ENCODE measurements around the gene CCDC57.

Gene CCDC57

DNA sequence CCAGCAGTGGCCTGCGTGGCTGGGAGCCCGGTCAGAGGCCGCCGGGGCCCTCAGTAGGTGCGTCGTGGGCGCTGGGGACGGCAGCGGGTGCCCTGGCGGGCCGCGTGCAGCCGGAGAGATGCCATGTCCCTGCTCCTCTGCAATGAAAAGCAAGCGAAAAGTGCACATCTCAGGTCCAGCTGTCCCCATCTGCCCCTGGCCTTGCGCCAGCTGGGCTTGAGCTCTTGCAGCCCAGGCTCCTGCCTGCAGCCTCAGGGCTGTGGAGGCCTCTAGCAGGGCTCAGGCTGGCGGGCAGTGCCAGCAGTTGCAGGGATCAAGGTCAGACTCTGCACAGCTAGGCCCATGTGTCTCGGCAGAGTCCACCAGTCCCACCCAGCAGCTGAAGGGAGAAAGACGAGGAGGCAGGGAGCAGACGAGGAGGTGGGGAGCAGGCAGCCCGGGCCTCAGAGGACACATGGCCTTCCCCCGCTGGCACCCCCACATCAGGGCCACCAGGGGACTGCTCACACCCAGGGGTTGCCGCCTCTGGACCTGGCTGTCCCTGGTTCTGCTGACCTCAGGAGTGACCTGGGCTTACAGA lies 27.4 kb upstream of the CCDC57 start:
- H3K27me3 ChIP-seq (ENCODE audit: control insufficient read depth in 1 of 2, insufficient read depth in 2 of 2, low read length in 2 of 2) = no peaks in the 10 kb centered on the region
- H3K36me3 ChIP-seq (ENCODE audit: control insufficient read depth in 2 of 2, insufficient read depth in 2 of 2, low read length in 2 of 2) = peaks cover 22% of the 10 kb centered on the region in 2 donors
- peak overlapping the region in 1 of 2 donors; percentile 8 for H3K4me3 ChIP-seq (ENCODE audit: low read length in 2 of 2)
- peaks cover 88% of the 10 kb centered on the region for H3K4me1 ChIP-seq (ENCODE audit: control insufficient read depth, insufficient read depth, low read length)
- H3K27ac ChIP-seq (ENCODE audit: low read length) = peak overlapping the region; percentile 88
- H3K9ac ChIP-seq (ENCODE audit: low read length in 2 of 2) = peak overlapping the region in 1 of 2 donors; percentile 3
- no peaks in the 10 kb centered on the region for H3K9me3 ChIP-seq (ENCODE audit: control insufficient read depth in 2 of 2, low read length in 2 of 2)

- H3K9me3 ChIP-seq (ENCODE audit: control insufficient read depth in 2 of 2, low read length in 2 of 2) = no peaks in the 10 kb centered on the region
- H3K4me3 ChIP-seq (ENCODE audit: low read length in 2 of 2) = no peak overlapping the region
- peaks cover 17% of the 10 kb centered on the region in 2 donors for H3K36me3 ChIP-seq (ENCODE audit: control insufficient read depth in 2 of 2, insufficient read depth in 2 of 2, low read length in 2 of 2)
- H3K4me1 ChIP-seq (ENCODE audit: control insufficient read depth, insufficient read depth, low read length) = peaks cover 92% of the 10 kb centered on the region
- H3K27ac ChIP-seq (ENCODE audit: low read length) = peak overlapping the region; percentile 88
- H3K27me3 ChIP-seq (ENCODE audit: control insufficient read depth in 1 of 2, insufficient read depth in 2 of 2, low read length in 2 of 2) = no peaks in the 10 kb centered on the region
- H3K9ac ChIP-seq (ENCODE audit: low read length in 2 of 2) = no peak overlapping the region
These were observed 26.8 kb upstream of the CCDC57 start for GRCh38 chr17:82239401-82239925.

GRCh38 chr17:82238472-82239201 lies 26.0 kb upstream of the CCDC57 start:
- H3K36me3 ChIP-seq (ENCODE audit: control insufficient read depth in 2 of 2, insufficient read depth in 2 of 2, low read length in 2 of 2) = peaks cover 9% of the 10 kb centered on the region in 2 donors
- H3K9me3 ChIP-seq (ENCODE audit: control insufficient read depth in 2 of 2, low read length in 2 of 2) = no peaks in the 10 kb centered on the region
- H3K4me1 ChIP-seq (ENCODE audit: control insufficient read depth, insufficient read depth, low read length) = peaks cover 90% of the 10 kb centered on the region
- H3K4me3 ChIP-seq (ENCODE audit: low read length in 2 of 2) = peak overlapping the region in 1 of 2 donors; percentile 59
- peak overlapping the region in 1 of 2 donors; percentile 36 for H3K9ac ChIP-seq (ENCODE audit: low read length in 2 of 2)
- no peaks in the 10 kb centered on the region for H3K27me3 ChIP-seq (ENCODE audit: control insufficient read depth in 1 of 2, insufficient read depth in 2 of 2, low read length in 2 of 2)
- H3K27ac ChIP-seq (ENCODE audit: low read length) = peak overlapping the region; percentile 67

DNA sequence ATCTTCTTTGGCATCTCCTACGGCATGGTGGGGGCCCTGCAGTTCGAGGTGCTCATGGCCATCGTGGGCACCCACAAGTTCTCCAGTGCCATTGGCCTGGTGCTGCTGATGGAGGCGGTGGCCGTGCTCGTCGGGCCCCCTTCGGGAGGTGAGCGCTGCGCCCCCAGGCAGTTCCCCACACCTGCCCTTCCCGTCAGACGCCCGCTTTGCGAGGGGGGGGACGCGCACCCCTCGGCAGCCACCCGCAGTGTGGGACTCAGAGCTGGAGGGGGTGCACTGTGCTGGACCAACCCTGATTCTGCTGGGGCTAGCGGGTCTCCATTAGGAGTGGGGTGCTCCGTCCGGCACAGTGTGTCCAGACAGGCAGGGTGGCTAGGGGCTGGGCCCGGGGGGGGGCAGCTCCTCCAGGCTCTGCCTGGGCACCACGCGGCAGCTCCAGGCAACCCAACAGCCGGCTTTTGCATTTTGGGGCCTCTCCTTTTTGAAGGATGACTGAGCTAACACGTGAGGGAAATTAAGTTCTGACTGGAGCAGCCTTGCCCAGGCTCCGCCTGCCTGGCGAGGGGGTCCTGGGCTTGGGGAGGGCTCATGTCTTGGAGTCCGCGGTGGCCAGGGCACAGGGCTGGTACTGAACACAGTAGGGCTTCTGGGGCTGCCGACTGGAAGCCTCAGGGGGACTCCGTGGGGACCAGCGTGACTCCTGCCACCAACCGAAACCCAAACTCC lies 25.3 kb upstream of the CCDC57 start:
- Histone ChIP-seq H3K4me1 (ENCODE audit: control insufficient read depth, insufficient read depth, low read length) (peaks cover 83% of the 10 kb centered on the region), H3K9me3 (ENCODE audit: control insufficient read depth in 2 of 2, low read length in 2 of 2) (no peaks in the 10 kb centered on the region), H3K9ac (ENCODE audit: low read length in 2 of 2) (peak overlapping the region in 1 of 2 donors; percentile 36), H3K27me3 (ENCODE audit: control insufficient read depth in 1 of 2, insufficient read depth in 2 of 2, low read length in 2 of 2) (no peaks in the 10 kb centered on the region), H3K27ac (ENCODE audit: low read length) (peak overlapping the region; percentile 67), H3K36me3 (ENCODE audit: control insufficient read depth in 2 of 2, insufficient read depth in 2 of 2, low read length in 2 of 2) (peaks cover 2 to 4% of the 10 kb centered on the region in 2 donors), H3K4me3 (ENCODE audit: low read length in 2 of 2) (peak overlapping the region in 1 of 2 donors; percentile 59)

GRCh38 chr17:82237083-82237745 lies 24.6 kb upstream of the CCDC57 start:
- Histone ChIP-seq H3K4me3 (ENCODE audit: low read length in 2 of 2) (no peak overlapping the region), H3K27me3 (ENCODE audit: control insufficient read depth in 1 of 2, insufficient read depth in 2 of 2, low read length in 2 of 2) (no peaks in the 10 kb centered on the region), H3K9ac (ENCODE audit: low read length in 2 of 2) (no peak overlapping the region), H3K36me3 (ENCODE audit: control insufficient read depth in 2 of 2, insufficient read depth in 2 of 2, low read length in 2 of 2) (peaks cover 2 to 4% of the 10 kb centered on the region in 2 donors), H3K9me3 (ENCODE audit: control insufficient read depth in 2 of 2, low read length in 2 of 2) (no peaks in the 10 kb centered on the region), H3K4me1 (ENCODE audit: control insufficient read depth, insufficient read depth, low read length) (peaks cover 78% of the 10 kb centered on the region), H3K27ac (ENCODE audit: low read length) (peak overlapping the region; percentile 67)

GRCh38 chr17:82236142-82236971 lies 23.7 kb upstream of the CCDC57 start:
- peak overlapping the region in 1 of 2 donors; percentile 8 for H3K4me3 ChIP-seq (ENCODE audit: low read length in 2 of 2)
- peak overlapping the region; percentile 66 for H3K27ac ChIP-seq (ENCODE audit: low read length)
- H3K9me3 ChIP-seq (ENCODE audit: control insufficient read depth in 2 of 2, low read length in 2 of 2) = no peaks in the 10 kb centered on the region
- peaks cover 78% of the 10 kb centered on the region for H3K4me1 ChIP-seq (ENCODE audit: control insufficient read depth, insufficient read depth, low read length)
- H3K36me3 ChIP-seq (ENCODE audit: control insufficient read depth in 2 of 2, insufficient read depth in 2 of 2, low read length in 2 of 2) = peaks cover 2 to 4% of the 10 kb centered on the region in 2 donors
- no peaks in the 10 kb centered on the region for H3K27me3 ChIP-seq (ENCODE audit: control insufficient read depth in 1 of 2, insufficient read depth in 2 of 2, low read length in 2 of 2)
- peak overlapping the region; percentile 55 to 62 for H3K9ac ChIP-seq (ENCODE audit: low read length in 2 of 2)

DNA sequence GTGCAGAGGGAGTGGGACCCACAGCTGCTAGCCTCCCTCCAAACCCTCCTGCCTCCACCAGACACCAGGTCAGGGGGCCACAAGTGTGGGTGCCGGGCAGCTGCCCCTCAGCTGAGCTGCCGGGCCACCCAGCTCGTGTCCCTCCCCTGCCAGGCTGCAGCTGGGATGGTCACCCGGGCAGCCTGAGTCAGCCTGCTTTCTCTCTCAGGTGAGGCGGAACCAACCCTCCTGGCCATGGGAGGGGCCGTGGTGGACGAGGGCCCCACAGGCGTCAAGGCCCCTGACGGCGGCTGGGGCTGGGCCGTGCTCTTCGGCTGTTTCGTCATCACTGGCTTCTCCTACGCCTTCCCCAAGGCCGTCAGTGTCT lies 23.1 kb upstream of the CCDC57 start:
- H3K36me3 ChIP-seq (ENCODE audit: control insufficient read depth in 2 of 2, insufficient read depth in 2 of 2, low read length in 2 of 2) = peaks cover 2 to 4% of the 10 kb centered on the region in 2 donors

GRCh38 chr17:82235056-82235774 lies 22.6 kb upstream of the CCDC57 start:
- Histone ChIP-seq H3K27ac (ENCODE audit: low read length) (peak overlapping the region; percentile 66), H3K4me3 (ENCODE audit: low read length in 2 of 2) (no peak overlapping the region), H3K36me3 (ENCODE audit: control insufficient read depth in 2 of 2, insufficient read depth in 2 of 2, low read length in 2 of 2) (peaks cover 2 to 4% of the 10 kb centered on the region in 2 donors), H3K4me1 (ENCODE audit: control insufficient read depth, insufficient read depth, low read length) (peaks cover 74% of the 10 kb centered on the region), H3K27me3 (ENCODE audit: control insufficient read depth in 1 of 2, insufficient read depth in 2 of 2, low read length in 2 of 2) (no peaks in the 10 kb centered on the region), H3K9me3 (ENCODE audit: control insufficient read depth in 2 of 2, low read length in 2 of 2) (no peaks in the 10 kb centered on the region), H3K9ac (ENCODE audit: low read length in 2 of 2) (no peak overlapping the region)

More for the DNA sequence above, 23.1 kb upstream of the CCDC57 start:
- H3K27ac ChIP-seq (ENCODE audit: low read length) = peak overlapping the region; percentile 66
- H3K9ac ChIP-seq (ENCODE audit: low read length in 2 of 2) = peak overlapping the region; percentile 55 to 62
- H3K4me1 ChIP-seq (ENCODE audit: control insufficient read depth, insufficient read depth, low read length) = peaks cover 74% of the 10 kb centered on the region
- no peak overlapping the region for H3K4me3 ChIP-seq (ENCODE audit: low read length in 2 of 2)
- H3K27me3 ChIP-seq (ENCODE audit: control insufficient read depth in 1 of 2, insufficient read depth in 2 of 2, low read length in 2 of 2) = no peaks in the 10 kb centered on the region
- no peaks in the 10 kb centered on the region for H3K9me3 ChIP-seq (ENCODE audit: control insufficient read depth in 2 of 2, low read length in 2 of 2)

DNA sequence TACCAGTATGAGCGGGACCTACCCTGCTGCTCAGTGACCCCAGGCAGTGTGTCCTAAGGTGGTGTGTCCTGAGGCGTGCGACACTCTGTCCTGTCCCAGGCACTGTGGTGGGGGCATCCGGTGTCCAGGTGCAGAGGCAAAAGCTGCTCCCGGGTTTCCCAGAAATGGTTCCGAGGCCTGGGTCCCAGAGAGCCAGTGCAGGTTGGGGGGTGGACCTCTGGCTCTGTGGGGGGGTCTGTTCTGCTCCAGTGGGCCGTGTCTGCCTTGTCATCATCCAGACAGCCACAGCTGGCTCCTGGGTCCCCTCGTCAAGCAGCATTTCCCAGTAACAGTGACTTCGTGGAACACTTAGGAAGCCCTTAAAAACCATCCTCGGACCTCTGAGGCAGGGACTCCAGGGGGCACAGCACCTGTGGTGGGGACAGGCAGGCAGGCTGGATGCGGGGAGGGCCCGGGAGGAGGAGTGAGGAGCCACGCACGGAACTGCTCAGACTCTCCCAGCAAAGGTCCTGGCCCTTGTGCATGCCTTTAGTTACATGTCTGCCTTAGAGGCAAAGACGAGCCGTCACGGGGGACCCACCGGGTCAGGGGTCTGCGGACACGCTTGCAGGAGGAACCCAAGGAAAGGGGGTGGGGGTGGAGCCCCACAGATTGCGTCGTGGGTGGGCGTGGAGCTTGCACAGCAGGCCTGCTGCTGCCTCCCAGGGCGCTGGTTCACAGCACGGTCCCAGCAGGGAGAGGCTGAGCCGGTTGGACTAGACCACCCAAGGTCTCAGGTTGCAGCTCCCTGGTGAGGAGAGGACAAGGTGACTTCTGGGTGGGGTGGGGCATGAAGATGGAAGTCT lies 21.8 kb upstream of the CCDC57 start:
- H3K36me3 ChIP-seq (ENCODE audit: control insufficient read depth in 2 of 2, insufficient read depth in 2 of 2, low read length in 2 of 2) = peaks cover 0 to under 1% of the 10 kb centered on the region in 2 donors
- H3K9me3 ChIP-seq (ENCODE audit: control insufficient read depth in 2 of 2, low read length in 2 of 2) = no peaks in the 10 kb centered on the region
- no peaks in the 10 kb centered on the region for H3K27me3 ChIP-seq (ENCODE audit: control insufficient read depth in 1 of 2, insufficient read depth in 2 of 2, low read length in 2 of 2)
- H3K4me1 ChIP-seq (ENCODE audit: control insufficient read depth, insufficient read depth, low read length) = peaks cover 74% of the 10 kb centered on the region
- H3K9ac ChIP-seq (ENCODE audit: low read length in 2 of 2) = no peak overlapping the region
- peak overlapping the region; percentile 66 for H3K27ac ChIP-seq (ENCODE audit: low read length)
- H3K4me3 ChIP-seq (ENCODE audit: low read length in 2 of 2) = no peak overlapping the region
